Right lobe of liver (tissue), 6 donors: ENCODE data around the gene GPR160. TPM values are rescaled to one million over a fixed set of nuclear protein-coding genes. Genes with fewer than 3 reads are reported as not detected.

Source experiments
- ATAC-seq, 4 donors: fragments of 200-7000 bp; cut with Tn5 transposase; one replicate each; pipeline ENCODE4 v1.9.1; 2020; ENCODE audit warnings: mild to moderate bottlenecking in 4 of 4, moderate library complexity in 4 of 4
- DNase-seq, 3 donors: peaks; one replicate each; pipeline ENCODE4 v3.0.0-alpha.2; 2020
- H3K27ac ChIP-seq, 3 donors: fragments of 200-600 bp; one replicate each; pipeline ENCODE4 v1.8.0; 2022
- H3K27me3 ChIP-seq, 2 donors: fragments of 200-600 bp; one replicate each; pipeline ENCODE4 v1.8.0; 2022
- H3K36me3 ChIP-seq, 4 donors: fragments of 200-600 bp; sonication (generic) in 1 of 4; one replicate each; pipeline versions ENCODE4 v1.5.1 to v1.8.0; 2017 to 2022; ENCODE audit warnings: control low read depth in 1 of 4
- H3K4me1 ChIP-seq, 4 donors: fragments of 200-600 bp; sonication (generic) in 1 of 4; one replicate each; pipeline versions ENCODE4 v1.5.1 to v1.8.0; 2017 to 2022; ENCODE audit warnings: control low read depth in 1 of 4
- H3K4me3 ChIP-seq, 3 donors: fragments of 200-600 bp; one replicate each; pipeline ENCODE4 v1.8.0; 2022
- H3K9me3 ChIP-seq, 4 donors: fragments of 200-600 bp; sonication (generic) in 1 of 4; one replicate each; pipeline versions ENCODE4 v1.5.1 to v1.8.0; 2017 to 2022; ENCODE audit warnings: control low read depth in 1 of 4
- POLR2A ChIP-seq: fragments of 450-650 bp; IDR thresholded peaks from one replicate; pipeline ENCODE4 v1.6.1; 2017; ENCODE audit warnings: antibody characterized with exemption, mild to moderate bottlenecking
- WGBS: methylation state at CpG from one replicate; pipeline ENCODE4 v1.1.6; 2018; ENCODE audit warnings: low coverage, low lambda C conversion rate; ENCODE audit not compliant: insufficient coverage; ENCODE audit errors: missing lambda C conversion rate; 5-methylcytosine and 5-hydroxymethylcytosine counted together
- intact Hi-C, 2 donors: fragments of 100-400 bp; cut with DNase I; formaldehyde crosslinking; loops; one replicate each; pipeline versions ENCODE4 v1.11.2 to v1.14.1; 2022
- total RNA-seq, 6 experiments: library from RNA; depleted of rRNA in 2 of 6; stranded (reverse); fragments of >200 nt in 2 of 6; fragmentation: NEBNext Ultra II Directional in 3 of 6; extraction: Animal tissue kit (Norgen Biotek cat#: 25700) in 3 of 6; gene quantifications; one replicate each; pipeline versions ENCODE4 v1.1.0 to v1.2.4, GENCODE V29; 2016 to 2023
- TF ChIP-seq, protein P1 (sequence below), 4 donors: fragments of 200-600 bp in 3 of 4; fragments of 450-650 bp in 1 of 4; IDR thresholded peaks; one replicate each; pipeline versions ENCODE4 v1.5.1 to v1.8.0; 2016 to 2022; ENCODE audit warnings: antibody characterized with exemption in 4 of 4, mild to moderate bottlenecking in 2 of 4
- donor health status: DM: no; HTN: yes; CAD: no.
- donor health status: DM: no; HTN: no; CAD: no.
- donor health status: DM: no; HTN: no; CAD: no.
- donor health status: DM: no; HTN: yes; CAD: no.
- donor health status: DM: no; HTN: yes; CAD: no.

Gene GPR160
- total RNA-seq, 6 experiments from 2014 or later: 1.0 to 4.2 (median 1.6) TPM

DNA sequence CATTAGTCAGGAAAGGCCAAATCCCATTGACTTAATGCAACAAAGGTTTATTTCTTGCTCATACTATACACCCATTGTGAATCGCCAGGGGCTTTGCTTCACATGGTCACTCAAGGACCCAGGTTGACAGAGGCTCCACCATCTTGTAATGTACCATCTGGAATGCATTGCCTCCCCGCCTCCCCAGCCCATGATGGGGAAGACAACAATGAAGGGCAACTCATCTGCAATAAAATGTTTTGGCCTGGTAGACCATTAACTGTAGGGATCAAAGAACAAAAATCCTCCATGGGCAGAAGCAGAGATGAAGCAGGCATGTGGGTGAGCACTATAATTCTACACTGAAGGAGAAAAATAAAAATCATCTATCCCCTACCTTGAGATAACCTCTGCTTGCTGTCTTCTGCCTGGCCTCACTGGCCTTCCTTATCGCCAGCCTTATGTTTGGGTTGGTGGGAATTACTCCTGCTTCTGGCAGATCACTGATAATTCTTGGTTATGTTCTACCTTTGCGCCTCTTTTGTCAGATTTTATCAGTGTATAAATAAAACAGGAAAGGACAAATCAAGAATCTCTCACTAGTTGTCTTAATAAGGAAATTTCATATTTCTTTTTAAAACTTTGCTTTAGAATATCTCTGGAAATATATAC lies 37.8 kb downstream of the GPR160 start:
- WGBS: 97% methylated on average over 4 of the region's 4 CpGs
- ATAC-seq: no peak
- intact Hi-C loops: no loop called here
- Histone ChIP-seq H3K36me3 (no peaks in the 10 kb centered on the region), H3K27ac (no peak overlapping the region), H3K27me3 (no peaks in the 10 kb centered on the region), H3K4me1 (no peaks in the 10 kb centered on the region), H3K9me3 (no peaks in the 10 kb centered on the region), H3K4me3 (no peak overlapping the region)
- no peak for DNase-seq
- TF ChIP-seq, protein P1, sequence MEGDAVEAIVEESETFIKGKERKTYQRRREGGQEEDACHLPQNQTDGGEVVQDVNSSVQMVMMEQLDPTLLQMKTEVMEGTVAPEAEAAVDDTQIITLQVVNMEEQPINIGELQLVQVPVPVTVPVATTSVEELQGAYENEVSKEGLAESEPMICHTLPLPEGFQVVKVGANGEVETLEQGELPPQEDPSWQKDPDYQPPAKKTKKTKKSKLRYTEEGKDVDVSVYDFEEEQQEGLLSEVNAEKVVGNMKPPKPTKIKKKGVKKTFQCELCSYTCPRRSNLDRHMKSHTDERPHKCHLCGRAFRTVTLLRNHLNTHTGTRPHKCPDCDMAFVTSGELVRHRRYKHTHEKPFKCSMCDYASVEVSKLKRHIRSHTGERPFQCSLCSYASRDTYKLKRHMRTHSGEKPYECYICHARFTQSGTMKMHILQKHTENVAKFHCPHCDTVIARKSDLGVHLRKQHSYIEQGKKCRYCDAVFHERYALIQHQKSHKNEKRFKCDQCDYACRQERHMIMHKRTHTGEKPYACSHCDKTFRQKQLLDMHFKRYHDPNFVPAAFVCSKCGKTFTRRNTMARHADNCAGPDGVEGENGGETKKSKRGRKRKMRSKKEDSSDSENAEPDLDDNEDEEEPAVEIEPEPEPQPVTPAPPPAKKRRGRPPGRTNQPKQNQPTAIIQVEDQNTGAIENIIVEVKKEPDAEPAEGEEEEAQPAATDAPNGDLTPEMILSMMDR (IDR thresholded peaks at IDR 0.05): no peak
- TF ChIP-seq POLR2A: no peak

DNA sequence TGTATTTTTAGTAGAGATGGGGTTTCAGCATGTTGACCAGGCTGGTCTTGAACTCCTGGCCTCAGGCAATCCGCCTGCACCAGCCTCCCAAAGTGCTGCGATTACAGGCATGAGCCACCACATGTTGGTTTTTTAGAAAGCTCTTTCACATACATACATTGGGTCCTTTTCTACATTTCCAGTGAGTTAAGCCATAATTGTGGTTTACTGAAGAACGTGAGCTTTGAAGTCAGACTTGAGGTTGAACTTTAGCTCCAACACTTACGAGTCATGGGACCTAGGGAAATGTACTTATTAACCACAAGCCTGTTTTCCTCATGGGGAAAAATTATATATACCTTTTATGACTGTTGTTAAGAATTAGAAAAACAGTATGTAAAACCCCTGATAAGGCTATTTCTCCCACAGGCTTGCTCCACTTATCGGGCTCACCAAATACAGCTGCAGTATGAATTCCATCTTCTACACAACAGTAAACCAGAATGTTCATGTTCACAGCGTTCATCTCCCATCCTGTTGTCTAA lies 39.0 kb downstream of the GPR160 start:
- no peak overlapping the region for H3K27ac ChIP-seq
- no peaks in the 10 kb centered on the region for H3K9me3 ChIP-seq
- DNase-seq (no peak), ATAC-seq (no peak)
- TF ChIP-seq, protein P1 (IDR thresholded peaks at IDR 0.05): no peak
- TF ChIP-seq POLR2A: no peak
- no peaks in the 10 kb centered on the region for H3K27me3 ChIP-seq
- WGBS: 87% methylated on average over 6 of the region's 6 CpGs
- intact Hi-C loops: no loop called here
- H3K36me3 ChIP-seq: no peaks in the 10 kb centered on the region
- no peaks in the 10 kb centered on the region for H3K4me1 ChIP-seq
- no peak overlapping the region for H3K4me3 ChIP-seq

DNA sequence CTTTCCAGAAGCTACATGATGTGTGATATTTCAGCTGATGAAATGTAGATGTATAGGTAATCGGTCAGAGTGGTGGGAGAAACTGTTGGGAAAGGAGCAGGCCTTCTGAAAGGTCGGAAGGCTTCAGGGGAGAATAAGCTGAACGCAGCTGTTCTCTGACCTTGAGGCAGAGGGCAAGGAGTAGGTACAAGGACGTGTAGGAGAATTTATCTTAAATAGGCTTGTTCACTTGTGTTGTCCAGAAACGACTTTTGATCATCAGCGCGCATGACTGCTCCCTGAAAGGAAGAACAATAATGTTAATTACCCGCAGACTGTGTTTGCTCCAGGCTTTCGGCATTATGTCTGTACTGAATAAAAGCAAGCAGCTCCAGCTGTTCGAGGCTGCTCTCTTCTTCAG lies 39.6 kb downstream of the GPR160 start:
- H3K4me1 ChIP-seq: no peaks in the 10 kb centered on the region
- H3K9me3 ChIP-seq: no peaks in the 10 kb centered on the region
- H3K27me3 ChIP-seq: no peaks in the 10 kb centered on the region
- no peak overlapping the region for H3K4me3 ChIP-seq
- H3K36me3 ChIP-seq: no peaks in the 10 kb centered on the region
- no peak overlapping the region for H3K27ac ChIP-seq
- WGBS: 92% methylated on average over 7 of the region's 10 CpGs
- ATAC-seq: no peak
- DNase-seq: no peak
- TF ChIP-seq, protein P1 (IDR thresholded peaks at IDR 0.05): no peak
- no peak for TF ChIP-seq POLR2A
- intact Hi-C loops: no loop called here

DNA sequence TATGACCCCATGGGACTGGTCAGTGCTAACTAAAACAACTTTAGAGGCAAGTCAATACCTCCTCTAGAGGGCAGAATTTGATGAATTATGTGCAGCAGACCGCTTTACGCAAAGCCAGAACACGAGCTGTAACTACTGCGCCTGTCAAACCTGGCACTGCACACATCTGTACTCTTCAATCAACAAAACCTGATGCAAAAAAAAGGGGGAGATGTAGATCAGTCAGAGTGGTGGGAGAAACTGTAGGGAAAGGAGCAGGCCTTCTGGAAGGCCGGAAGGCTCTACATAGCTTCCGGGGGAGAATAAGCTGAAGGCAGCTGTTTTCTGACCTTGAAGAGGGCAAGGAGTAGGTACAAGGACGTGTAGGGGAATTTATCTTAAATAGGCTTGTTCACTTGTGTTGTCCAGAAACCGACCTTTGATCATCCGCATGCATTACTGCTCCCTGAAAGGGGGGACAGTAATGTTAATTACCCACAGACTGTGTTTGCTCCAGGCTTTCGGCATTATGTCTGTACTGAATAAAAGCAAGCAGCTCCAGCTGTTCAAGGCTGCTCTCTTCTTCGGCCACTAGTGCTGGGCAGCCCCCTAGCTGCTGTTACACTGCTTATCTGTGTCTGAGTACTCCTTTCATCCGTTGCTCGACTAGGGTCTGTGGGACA lies 41.0 kb downstream of the GPR160 start:
- no peaks in the 10 kb centered on the region for H3K4me1 ChIP-seq
- TF ChIP-seq, protein P1 (IDR thresholded peaks at IDR 0.05): no peak
- no peak for TF ChIP-seq POLR2A
- H3K27ac ChIP-seq: no peak overlapping the region
- WGBS: 89% methylated on average over 10 of the region's 13 CpGs
- no peaks in the 10 kb centered on the region for H3K27me3 ChIP-seq
- peaks cover 0 to 4% (median 1%) of the 10 kb centered on the region in 4 donors for H3K36me3 ChIP-seq
- intact Hi-C loops: no loop called here
- ATAC-seq: no peak
- no peaks in the 10 kb centered on the region for H3K9me3 ChIP-seq
- no peak for DNase-seq
- no peak overlapping the region for H3K4me3 ChIP-seq
